GM18907 (cell line): Measurements from ENCODE around the gene ARHGEF10L.

Experiments
- ATAC-seq: cut with Tn5 transposase; IDR thresholded peaks from one replicate; pipeline ENCODE4 v1.9.1; 2021; ENCODE audit warnings: mild to moderate bottlenecking, moderate library complexity; ENCODE audit not compliant: unreplicated experiment

ARHGEF10L gene

DNA sequence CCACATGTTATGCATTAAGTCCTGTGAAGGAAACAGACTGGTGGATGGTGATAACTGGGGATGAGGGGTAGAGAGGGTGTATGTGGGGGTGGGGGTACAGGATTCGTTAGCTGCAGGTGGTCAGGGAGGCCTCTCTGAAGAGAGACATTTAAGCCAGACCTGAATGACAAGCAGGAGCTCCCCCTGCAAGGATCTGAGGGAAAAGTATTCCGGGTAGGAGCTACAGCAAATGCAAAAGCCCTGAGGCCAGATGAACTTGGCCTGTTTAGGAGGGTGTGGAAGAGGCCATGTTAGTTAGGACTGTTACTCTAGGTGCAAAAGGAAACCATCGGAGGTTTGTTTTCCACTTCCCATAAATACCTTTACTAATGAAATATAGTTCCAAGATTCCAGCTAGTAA, 9.9 kb downstream of the ARHGEF10L start:
- no peak for ATAC-seq

DNA sequence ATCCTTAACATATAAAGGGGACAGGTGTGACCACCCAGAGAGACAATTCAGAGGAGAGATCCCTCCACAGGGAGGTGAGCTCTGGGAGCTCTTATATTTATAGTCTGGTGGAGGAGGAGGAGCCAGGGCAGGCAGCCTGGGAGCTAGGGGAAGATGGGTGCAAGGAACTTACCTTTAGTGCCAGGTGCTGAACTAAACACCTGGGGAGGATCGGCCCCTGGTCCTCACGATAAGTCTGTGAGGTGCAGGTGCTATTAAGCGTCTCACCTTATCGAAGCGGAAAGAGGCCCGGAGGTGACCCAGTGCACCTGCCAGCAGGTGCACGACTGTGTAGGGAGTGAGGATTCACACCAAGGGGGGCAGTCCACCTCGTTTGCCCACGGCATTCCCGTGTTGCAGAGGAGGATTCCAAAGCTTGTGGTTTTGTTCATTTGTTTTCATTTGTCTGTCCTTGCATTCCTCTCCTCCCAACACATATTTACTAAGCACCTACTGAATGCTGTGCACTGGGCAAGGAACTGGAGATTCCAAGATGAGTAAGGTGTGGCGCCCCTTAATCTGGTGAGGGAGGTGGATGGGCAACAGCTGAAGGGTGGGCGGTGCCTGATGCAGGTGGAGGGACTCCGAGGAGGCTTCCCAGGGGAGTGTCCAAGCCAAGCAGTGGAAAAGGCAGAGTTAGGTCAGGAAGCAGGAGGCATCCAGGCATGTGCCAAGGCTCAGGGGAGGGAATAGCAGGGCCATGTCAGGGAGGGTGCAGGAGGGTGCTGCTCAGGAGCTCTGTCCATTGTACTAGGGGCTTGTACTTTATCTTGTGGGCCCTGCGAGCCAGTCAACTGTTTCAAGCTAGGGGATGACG, 11.5 kb downstream of the ARHGEF10L start:
- no peak for ATAC-seq

DNA sequence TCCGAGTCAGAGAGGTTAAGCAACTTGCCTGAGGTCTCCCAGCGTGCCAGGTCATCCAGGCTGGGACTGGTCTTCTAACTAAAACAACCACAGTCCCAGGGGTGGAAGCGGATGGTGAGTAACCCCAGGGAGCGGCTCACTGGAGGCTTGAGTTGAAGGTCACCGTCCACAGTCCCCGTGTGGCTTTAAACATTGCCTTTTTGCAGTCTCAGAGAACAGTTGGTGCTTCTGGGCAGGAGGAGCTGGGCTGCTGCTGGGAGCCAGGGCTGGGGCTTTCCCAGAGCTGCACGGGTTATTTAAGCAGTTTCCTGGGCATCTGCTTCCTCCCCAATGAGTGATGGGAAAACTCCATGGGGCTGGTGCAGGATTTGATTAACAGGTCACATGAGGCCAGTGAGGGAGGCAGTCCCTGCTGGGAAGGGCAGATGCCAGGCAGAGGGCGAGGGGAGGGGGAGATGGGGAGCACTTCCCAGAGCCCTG, 12.3 kb downstream of the ARHGEF10L start:
- ATAC-seq, result no peak

DNA sequence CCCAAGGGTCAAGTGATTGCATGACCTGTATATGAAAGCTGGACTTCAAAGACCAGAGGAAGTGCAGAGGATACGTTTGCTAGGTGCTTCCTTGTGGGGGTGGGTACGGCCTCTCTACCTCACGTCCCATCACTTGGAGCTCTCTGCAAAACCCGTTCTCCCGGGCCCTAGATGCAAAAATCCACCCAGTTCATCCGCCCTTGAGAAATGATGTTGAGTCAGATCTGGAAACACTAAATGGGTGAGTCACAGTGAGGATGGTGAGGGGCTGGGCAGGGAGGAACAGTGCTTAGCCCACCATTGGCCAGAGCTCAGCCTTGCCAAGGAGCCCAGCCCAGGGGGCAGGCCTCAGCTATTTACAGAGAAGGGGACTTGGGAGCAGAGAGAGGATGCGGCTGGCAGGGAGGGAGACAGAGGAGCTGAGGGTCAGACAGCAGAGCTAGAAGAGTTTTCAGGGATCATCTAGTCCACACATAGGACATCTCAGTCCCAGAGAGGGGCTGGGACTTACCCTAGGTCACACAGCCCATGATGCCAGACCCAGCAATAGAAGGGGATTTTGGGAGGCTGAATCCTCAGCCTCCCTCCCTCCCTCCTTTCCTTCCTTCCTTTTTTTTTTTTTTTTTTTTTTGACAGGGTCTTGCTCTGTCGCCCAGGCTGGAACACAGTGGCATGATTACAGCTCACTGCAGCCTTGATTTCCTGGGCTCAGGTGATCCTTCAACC, 14.6 kb downstream of the ARHGEF10L start:
- ATAC-seq, result no peak

DNA sequence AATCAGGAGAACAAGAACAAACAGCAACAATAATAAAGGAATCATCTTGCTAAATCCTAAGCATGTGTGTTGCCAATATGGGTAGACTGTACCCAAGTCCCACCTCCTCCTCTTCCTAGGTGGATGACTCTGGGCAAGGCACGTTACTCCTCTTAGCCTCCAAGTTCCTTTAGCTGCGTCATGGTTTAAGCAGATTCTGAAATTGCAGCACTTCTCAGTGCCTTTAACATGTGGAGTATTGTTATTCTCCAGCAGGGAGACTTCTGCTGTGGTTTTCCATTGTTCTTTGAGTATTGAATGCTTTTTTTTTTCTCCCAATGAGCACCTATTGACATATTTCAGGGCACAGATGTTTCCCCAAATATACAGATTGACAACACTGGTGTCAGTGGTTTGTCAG, 15.5 kb downstream of the ARHGEF10L start:
- ATAC-seq, result no peak

DNA sequence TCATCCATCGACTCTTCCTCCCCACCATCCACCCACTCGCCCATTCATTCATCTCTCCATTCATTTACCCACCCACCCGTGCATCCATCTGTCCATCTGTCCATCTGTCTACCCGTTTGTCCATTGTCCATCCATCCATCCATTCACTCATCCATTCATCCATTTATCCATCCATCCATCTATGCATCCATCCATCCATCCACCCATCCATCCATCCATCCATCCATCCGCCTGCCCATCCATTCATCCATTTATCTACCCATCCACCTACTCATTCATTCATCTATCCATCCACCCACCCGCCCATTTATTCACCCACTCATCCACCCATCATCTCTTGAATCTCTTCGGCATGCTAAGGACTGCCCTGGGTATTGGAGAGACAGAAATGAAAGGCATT, 18.5 kb downstream of the ARHGEF10L start:
- no peak for ATAC-seq

DNA sequence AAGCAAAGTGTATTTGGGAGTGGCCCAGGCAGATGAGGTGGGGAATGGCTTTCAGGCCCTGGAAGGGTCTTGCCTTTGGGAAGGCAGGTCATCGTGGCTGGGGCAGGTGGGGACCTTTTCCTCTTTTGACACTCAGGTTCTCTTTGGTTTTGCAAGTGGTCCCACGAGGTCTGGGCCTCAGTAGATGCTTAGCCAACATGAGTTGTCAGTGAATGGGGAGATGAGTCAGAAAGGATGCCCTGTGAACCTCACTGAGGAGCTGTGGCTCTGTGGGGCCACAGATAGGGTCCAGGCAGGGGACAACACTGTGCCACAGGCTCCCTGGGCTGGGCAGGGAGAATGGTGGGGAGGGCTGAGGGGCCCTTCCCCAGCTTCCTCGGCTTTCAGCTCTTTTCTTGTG, 19.0 kb downstream of the ARHGEF10L start:
- no peak for ATAC-seq

DNA sequence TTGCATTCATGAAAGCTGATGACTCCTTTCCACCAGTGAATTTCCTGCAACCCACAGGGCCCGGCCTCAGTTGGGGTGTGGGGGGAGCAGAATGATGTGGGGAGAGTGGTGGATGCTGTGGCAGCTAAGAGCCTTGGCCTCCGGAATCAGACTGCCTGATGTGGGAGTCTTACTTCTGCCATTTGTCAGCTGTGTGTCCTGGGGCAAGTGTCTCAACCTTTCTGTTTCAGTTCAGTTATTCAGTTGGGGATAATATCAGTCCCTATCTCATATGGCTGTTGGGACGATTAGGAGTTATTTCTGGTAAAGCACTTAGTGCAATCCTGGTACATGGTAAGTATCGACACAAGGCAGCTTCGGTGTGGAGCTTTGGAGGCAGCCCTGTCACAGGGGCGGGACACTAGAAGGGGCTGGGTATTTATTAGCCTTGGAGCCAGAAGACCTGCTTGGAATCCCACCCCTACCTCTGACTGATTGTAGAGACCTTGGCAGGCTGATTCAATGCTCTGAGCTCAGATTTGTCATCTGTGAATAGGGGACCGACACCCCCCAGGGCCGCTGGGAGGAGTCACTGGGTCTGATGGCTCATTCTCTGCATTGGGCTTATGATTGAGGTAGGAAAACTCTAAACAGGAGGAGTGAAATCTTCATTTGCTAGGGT, 19.6 kb downstream of the ARHGEF10L start:
- ATAC-seq, result no peak

DNA sequence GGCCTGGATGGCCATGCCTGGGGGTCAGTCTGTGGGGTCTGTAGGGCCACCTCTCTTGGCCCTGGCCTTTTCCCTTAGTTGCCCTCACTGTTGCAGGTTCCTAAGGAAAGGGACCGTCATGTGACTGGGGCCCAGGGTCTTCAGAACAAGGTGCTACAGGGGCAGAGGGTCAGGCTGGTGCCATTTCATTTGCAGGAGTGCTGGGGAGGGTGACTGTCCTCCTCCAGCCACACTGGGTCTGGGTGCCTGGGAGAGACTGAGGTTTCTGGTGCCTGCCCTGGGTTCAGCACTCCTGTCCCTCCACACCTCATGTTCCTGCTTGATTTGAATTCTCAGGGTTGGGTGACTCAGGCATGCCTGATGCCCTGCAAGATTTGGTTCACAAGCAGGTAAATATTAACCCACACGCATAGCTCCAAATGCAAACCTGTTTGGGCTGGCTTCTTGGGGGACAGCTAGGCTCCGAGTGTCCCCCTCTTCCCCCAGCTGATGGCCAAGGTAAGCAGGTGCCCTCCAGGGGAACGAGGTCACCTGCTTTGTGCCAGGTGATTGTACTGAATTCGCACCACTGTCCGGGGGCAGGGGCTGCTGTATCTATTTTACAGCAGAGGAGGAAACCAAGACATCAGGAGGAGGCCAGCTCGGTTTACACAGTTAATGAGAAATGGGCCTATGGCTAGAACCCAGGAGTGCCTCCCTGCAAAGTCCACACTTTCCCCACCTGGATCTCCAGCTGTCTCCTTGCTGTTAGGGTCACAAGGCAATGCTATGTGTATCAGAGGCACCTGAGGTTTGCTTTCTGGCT, 20.3 kb downstream of the ARHGEF10L start:
- no peak for ATAC-seq

DNA sequence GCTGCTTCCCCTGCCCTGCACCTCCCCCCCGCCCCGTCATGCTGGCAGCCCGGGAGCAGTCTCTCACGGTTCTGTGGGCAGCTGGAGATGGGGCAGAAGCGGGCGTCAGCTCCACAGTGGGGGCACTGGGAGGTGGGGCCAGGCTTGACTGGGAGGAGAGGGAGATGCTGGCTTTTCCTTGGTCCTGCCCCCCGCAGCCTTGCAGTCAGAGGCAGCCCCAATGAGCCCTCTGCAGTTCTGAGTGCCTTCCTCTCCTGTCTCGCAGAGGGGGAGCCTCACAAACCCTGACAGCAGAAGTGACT, 21.7 kb downstream of the ARHGEF10L start:
- no peak for ATAC-seq

DNA sequence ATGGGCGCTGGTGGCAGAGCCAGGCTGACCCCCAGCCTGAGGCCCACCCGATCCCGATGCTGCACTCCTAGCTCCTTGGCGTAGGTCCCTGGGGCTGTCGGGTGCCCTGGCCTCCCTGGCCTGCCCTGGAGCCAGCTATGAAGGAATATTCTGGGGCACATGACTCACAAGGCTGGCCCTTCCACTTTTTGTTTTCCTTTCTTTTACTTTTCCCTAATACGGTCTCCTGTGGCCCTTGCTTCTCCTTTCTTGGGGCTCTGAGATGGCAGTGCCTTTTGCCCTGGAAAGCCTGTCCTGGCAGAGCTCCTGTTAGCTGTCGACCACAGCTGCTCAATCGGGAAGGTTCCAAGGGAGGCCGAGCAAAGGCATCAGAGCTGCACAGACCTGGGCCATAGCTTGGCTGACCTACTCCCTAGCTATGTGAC, 22.1 kb downstream of the ARHGEF10L start:
- ATAC-seq, result no peak

DNA sequence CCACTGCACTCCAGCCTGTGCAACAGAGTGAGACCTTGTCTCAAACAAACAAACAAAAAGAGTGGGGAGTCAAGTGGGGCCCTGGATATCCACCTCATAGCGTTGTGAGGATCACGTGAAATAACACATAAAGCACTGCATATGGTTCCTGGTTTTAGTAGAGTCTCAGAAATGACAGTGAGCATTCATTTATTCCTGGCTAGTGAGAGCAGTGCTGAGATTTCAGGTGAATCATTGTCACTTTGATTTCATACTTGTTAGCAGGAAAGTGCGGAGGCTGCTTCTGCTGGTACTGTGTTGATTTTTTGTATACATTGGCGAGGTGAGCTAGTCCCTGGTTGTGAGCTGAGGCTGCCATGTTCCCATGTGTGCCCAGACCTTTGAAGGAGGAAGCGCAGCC, 22.9 kb downstream of the ARHGEF10L start:
- no peak for ATAC-seq

DNA sequence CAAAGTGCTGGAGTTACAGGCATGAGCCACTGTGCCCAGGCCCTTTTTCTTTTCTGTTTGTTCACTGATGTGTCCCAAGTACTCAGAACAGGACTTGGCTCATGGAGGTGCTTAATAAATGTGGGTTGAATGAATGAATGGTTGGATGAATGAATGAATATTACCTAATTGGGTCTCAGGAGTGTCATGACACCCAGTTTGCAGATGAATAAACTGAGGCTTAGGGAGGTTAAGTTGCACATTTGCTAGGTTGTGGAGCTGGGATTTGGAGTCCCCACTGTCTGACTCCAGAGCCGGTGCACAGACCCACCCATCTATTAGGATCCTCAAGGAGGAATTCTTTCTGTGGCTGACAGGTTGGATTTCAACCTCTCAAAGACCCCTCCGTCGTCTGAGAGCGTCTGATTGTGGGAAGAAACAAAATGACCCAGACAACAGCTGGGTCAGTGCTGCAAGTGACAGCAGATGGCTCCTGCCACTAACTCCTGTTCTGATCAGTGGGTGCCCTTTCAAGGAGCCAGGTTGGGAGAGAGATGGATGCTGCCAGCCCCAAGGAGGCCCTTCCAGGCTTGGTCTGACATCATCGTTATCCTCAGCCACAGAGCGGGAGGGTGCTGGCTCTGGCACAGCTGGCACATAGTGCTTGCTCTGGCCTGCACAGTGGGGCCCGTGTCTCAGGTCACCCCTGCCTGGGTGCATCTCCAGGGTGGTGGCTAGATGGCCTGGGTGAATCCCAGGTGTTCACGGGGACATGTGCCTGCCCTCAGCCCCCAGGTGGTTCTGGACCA, 24.2 kb downstream of the ARHGEF10L start:
- no peak for ATAC-seq

DNA sequence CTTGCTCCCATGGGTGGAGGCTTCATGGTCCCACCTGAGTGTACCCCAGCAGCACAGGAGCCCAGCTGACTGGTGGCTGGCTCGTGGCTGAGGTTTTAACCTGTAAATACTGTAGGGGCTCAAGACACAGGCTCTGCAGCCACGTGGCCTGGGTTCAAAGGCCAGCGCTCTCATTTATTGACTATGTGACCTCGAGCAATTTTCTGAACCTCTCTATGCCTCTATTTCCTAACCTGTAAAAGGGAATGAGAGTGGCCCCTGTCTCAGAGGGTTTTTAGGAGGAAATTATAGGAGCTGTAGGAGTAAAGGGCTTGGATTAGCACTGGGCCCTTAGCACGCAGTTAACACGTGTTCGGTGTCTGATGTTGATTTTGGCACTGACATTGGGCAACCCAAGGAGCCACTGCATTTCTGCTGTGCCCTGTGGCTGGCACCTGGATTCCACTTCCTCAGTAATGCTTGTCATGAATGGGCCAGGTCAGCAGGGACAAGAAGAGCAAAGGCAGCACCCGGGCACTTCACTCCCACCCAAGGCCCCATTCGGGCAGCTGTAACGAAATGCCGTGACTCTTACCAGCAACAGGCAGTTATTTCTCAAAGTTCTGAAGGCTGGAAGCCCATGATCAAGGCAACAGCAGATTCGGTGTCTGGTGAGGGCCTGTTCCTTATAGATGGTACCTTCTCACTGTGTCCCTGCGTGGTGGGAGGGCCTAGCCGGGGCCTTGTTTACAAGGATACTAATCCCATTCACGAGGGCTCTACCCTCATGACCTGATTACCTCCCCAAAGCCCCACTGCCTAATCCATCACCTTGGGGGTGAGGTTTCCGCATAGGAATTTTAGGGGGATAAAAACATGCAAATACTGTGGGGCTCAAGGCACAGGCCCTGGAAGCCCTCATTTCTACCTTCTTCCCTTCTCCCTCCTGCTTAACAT, 25.2 kb downstream of the ARHGEF10L start:
- no peak for ATAC-seq

DNA sequence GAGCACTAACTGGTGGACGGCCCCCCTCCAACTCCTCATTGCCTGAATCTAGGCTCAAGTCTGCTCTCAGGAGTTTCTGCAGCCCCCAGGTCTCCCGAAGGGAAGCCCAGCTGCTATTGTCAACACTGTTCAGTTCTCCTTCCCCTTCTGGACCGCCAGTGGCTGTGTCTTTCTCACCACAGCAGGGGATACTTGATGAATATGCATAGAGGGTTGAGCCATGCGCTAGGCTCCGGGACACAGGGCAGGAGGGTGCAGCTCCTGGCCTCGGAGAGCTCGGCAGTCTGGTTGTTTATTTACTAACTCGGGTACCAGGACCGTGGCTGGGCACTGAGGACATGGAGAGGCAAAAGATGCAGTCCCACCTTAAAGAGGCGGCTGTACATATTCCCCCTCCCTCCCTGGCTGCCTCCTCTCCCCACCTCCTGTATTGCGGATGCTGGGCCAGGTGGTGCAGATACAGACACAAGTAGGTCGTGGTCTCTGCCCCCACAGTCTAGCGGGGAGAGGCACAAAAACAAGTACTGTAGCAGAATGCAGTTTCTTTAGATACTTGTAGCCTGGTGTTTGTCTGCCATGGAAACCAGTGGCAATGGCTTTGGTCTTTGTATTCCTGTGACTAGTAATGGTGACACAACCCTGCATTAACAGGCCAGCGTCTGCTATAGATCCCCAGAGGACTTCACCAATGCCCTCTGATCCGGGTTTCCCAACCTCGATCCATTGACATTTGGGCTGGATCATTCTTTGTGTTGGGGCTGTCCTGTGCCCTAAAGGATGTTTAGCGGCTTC, 26.2 kb downstream of the ARHGEF10L start:
- no peak for ATAC-seq

DNA sequence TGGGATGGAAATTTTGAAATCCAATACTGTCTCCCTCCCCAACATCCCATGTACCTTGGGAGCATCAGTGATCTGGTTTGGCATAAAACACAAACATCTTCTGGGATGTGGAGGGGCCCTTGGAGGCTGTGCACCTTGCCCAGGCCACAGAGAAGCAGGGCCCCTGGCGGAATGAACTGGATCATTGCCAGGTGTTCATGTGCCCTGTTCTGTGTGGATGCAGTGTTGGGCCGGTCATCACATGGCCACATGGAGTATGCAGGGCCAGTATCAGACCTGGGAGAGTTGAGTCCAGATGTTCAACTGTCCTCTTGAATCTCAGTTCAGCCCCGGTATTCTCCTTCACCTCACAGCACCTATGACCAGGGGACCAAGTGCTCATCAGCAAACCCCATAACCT, 26.9 kb downstream of the ARHGEF10L start:
- ATAC-seq, result no peak

DNA sequence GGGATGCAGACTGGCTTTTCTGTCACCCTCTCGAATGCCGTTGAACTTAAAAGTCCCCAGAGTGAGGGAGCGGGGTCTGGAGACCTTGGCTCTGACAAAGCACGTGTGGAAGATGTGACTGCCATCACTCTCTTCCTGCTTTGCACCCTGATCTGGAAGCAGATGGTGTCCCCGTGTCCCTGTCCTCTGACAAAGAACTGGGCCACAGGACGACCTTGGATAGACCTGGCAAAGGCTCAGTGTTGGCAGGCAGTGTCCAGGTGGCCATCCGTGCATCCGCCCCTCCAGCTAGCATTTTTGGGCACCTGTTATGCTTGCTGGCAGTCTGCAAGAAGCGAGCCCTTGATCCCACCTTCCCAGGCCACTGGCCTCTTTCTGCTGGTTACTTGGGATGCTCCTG, 27.4 kb downstream of the ARHGEF10L start:
- ATAC-seq, result no peak

DNA sequence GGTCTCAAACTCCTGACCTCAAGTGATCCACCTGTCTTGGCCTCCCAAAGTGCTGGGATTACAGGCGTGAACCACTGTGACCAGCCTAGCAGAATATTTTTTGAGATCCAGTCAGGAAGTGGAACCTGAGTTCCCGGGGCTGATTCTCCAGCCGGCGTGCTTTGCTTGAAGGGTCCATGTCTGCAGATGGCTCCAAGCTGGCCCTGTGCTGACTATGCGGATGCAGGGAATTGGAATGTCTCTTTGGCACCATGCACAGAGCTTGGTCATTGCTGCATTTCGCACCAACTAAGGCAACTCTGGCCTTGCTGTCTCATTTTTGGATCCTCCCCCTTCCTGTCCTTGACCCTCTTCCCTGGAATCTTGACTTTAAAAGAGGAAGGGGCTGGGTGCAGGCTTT, 28.1 kb downstream of the ARHGEF10L start:
- ATAC-seq, result no peak
